Activated naive CD8-positive, alpha-beta T cell treated with anti-CD3 and anti-CD28 coated beads for 36 hours (primary cell): ENCODE data around the gene FAXC. TPM values are rescaled to one million over a fixed set of nuclear protein-coding genes. Genes with fewer than 3 reads are reported as not detected.
A peak's percentile ranks its signal among the peaks of the same experiment; 100 is the strongest.

Experiments
- DNase-seq: peaks from one replicate; pipeline ENCODE4 v3.0.0; 2021
- H3K27ac Mint-ChIP-seq: one replicate; pipeline ENCODE4 v1.8.0; 2022; ENCODE audit warnings: mild to moderate bottlenecking, moderate library complexity, mixed read lengths
- H3K27me3 Mint-ChIP-seq: one replicate; pipeline ENCODE4 v1.8.0; 2022; ENCODE audit warnings: mild to moderate bottlenecking, mixed read lengths
- H3K36me3 Mint-ChIP-seq: one replicate; pipeline ENCODE4 v1.8.0; 2021; ENCODE audit warnings: mild to moderate bottlenecking, mixed read lengths
- H3K4me1 Mint-ChIP-seq: one replicate; pipeline ENCODE4 v1.8.0; 2021; ENCODE audit warnings: mixed read lengths
- H3K4me3 Mint-ChIP-seq: one replicate; pipeline ENCODE4 v1.8.0; 2022; ENCODE audit warnings: mild to moderate bottlenecking, moderate library complexity, mixed read lengths
- H3K9me3 Mint-ChIP-seq: one replicate; pipeline ENCODE4 v1.8.0; 2022; ENCODE audit warnings: mixed read lengths
- total RNA-seq, 2 experiments: library from RNA; stranded (reverse); gene quantifications; one replicate each; pipeline ENCODE4 v1.2.3, GENCODE V29; 2021

The FAXC gene
- total RNA-seq = not detected

DNA sequence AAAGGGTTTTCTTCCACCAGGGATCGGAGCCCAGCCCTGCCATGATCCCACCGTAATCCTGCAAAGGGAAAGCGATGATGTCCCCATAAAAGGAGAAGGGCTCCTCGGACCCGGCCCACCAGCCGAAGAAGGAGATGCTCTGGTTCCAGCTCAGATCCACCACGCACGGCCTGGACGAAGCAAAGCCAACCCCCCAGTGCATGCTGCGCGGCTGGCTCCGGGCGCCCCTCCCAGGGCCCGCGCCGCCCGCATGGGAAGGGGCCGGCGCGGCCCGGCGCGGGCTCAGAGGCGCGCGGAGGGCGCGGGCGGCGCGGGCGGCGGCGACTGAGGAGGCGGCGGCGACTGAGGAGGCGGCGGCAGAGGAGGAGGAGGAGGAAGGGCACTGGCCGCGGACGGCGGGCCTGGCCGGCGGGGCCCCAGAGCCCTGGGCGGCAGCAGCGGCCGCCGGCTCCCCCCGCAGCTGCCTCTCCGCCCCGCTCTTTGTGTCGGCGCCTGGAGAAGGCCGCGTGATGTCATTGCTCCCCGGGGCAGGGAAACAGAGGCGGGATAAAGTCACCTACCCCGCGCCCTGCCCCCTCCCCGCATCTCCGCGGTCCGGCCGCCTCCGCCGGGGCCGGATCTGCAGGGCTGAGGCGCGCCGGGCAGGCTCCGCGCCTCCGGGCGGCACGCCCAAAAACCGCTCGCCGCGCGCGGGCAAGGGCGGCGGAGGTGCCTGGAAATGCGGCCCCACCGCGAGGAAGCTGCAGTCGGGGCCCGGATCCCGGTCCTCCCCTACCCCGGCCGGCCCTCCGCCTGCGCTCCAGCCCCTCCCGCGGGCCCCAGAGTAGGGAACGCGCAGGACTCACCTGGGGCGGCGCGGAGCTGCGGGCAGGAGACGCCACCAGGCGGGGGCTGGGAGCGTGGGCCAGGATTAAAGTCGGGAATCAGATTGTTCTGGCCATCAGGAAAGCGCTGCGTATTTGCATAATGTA is at the start of gene FAXC:
TSS of gene FAXC (minus strand) at position 504 of the 971 bp plus-strand sequence. CDS start at position 202, 302 bp downstream.
- no peak within 1 kb of the TSS for H3K27ac Mint-ChIP-seq

DNA sequence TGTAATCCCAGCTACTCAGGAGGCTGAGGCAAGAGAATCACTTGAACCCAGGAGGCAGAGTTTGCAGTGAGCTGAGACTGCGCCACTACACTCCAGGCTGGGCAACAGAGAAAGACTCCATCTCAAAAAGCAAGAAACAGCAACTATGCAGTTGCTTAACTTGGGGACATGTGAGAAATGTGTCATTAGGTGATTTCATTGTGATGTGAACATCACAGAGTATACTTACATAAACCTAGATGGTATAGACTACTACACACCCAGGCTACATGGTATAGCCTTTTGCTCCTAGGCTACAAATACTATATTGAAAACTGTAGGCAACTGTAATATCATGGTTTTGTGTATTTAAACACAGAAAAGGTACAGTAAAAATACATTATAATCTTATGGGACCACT is 47.8 kb upstream of the FAXC start:
- Mint-ChIP-seq H3K4me1 (peaks cover 13% of the 10 kb centered on the region), H3K4me3 (no peak overlapping the region), H3K27ac (no peak overlapping the region), H3K27me3 (no peaks in the 10 kb centered on the region), H3K36me3 (peaks cover 15% of the 10 kb centered on the region), H3K9me3 (no peaks in the 10 kb centered on the region)
- DNase-seq = no peak

More for the DNA sequence above, at the start of gene FAXC:
- H3K9me3 Mint-ChIP-seq = no peaks in the 10 kb centered on the region
- peak; percentile 15 for DNase-seq
- peaks cover 80% of the 10 kb centered on the region for H3K27me3 Mint-ChIP-seq
- peak within 1 kb of the TSS; percentile 22 for H3K4me3 Mint-ChIP-seq
- no peaks in the 10 kb centered on the region for H3K36me3 Mint-ChIP-seq
- no peaks in the 10 kb centered on the region for H3K4me1 Mint-ChIP-seq

DNA sequence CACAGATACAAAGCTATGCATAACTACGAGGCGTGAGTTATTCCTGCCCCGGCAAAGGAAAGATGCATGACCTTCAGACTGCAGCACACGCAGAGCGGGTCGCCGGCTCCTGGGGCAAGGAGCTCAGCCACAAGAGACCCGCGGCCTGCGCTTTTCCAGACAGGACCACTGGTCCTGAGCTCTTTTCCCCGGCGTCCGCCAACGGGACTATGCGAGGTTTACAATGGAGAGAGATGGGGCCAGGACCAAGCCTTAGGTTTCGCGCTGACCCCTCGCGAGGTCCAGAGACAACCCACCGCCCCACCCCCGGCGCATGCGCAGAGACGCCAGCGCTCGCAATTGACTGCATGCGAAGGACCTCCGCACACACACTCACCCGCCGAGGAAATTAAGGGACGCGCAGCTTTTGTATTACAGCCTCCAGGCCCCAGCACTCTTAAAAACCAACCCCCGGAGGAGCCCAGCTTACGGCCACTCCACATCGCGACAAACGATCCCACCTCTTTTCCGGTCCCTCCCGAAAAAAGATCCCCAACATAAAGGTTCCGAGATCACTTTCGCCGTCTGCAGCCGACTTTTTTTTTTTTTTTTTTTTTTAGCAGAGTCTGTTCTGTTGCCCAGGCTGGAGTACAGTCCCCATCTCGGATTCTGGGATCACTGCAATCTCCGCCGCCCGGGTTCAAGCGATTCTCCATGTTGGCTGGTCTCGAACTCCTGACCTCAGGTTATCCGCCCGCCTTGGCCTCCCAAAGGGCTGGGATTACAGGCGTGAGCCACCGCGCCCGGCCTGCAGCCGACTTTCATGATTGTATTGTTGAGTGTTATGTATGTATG is 44.4 kb upstream of the FAXC start, which contains the start of gene COQ3:
TSS of gene COQ3 (minus strand) at position 498 of the 834 bp plus-strand sequence. CDS start at position 482, 16 bp downstream.
- Mint-ChIP-seq H3K36me3 (peaks cover 6% of the 10 kb centered on the region), H3K27me3 (no peaks in the 10 kb centered on the region), H3K27ac (peak within 1 kb of the TSS; percentile 91), H3K4me3 (peak within 1 kb of the TSS; percentile 93), H3K9me3 (no peaks in the 10 kb centered on the region), H3K4me1 (peaks cover 15% of the 10 kb centered on the region)
- peak; percentile 72 for DNase-seq

DNA sequence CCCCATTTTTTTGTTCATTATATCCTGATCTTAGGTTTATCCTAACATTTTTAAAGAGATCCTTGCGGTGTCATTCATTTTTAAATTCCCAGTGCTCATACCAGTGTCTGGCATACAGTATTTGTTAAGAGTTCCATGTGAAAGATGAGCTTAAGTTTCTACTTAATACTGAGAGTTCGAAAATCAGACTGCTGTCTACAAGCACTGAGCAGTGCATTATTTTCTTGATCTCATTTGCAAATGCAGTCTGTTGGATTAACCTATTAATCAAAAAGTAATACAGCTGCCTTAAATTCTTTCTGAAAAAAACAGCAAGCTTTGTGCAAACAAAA is 43.9 kb upstream of the FAXC start:
- H3K36me3 Mint-ChIP-seq = peaks cover 6% of the 10 kb centered on the region
- H3K9me3 Mint-ChIP-seq = no peaks in the 10 kb centered on the region
- H3K27ac Mint-ChIP-seq = peak overlapping the region; percentile 91
- DNase-seq = no peak
- peak overlapping the region; percentile 93 for H3K4me3 Mint-ChIP-seq
- H3K4me1 Mint-ChIP-seq = peaks cover 15% of the 10 kb centered on the region
- no peaks in the 10 kb centered on the region for H3K27me3 Mint-ChIP-seq

DNA sequence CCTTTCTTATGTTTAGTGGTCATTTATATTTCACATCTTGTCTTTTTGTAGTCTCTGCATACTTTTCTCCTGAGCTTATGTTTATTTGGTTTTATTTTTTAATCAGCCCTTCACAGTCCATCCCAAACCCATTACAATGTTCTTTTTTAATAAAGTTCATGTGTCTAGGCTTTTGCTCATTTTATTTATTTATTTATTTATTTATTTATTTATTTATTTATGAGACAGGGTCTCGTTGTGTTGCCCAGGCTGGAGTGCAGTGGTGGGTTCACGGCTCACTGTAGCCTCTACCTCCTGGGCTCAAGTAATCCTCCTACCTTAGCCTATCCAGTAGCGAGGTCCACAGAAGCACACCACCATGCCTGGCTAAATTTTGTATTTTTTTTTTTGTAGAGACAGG is 41.4 kb upstream of the FAXC start:
- H3K4me1 Mint-ChIP-seq = peaks cover 15% of the 10 kb centered on the region
- H3K36me3 Mint-ChIP-seq = peaks cover 4% of the 10 kb centered on the region
- no peaks in the 10 kb centered on the region for H3K27me3 Mint-ChIP-seq
- no peaks in the 10 kb centered on the region for H3K9me3 Mint-ChIP-seq
- no peak overlapping the region for H3K4me3 Mint-ChIP-seq
- H3K27ac Mint-ChIP-seq = no peak overlapping the region
- no peak for DNase-seq

DNA sequence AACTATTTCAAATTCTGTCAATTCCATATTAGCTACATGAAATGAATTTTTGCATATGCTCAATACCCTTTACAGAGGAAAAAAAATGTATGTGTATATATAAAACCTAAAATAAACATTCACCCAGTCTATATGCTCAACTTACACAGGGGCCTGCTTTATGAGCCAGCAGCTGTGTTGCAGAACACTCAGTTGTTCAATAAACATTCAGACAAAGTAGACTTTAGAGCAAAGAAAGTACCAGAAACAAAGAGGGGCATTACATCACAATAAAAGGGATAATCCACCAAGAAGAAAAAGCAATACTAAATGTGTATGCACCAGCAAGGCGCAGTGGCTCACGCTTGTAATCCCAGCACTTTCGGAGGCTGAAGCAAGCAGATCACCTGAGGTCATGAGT is 35.0 kb upstream of the FAXC start:
- no peak overlapping the region for H3K27ac Mint-ChIP-seq
- no peaks in the 10 kb centered on the region for H3K9me3 Mint-ChIP-seq
- no peaks in the 10 kb centered on the region for H3K27me3 Mint-ChIP-seq
- H3K36me3 Mint-ChIP-seq = peaks cover 4% of the 10 kb centered on the region
- H3K4me1 Mint-ChIP-seq = peaks cover 3% of the 10 kb centered on the region
- no peak overlapping the region for H3K4me3 Mint-ChIP-seq
- DNase-seq = no peak

DNA sequence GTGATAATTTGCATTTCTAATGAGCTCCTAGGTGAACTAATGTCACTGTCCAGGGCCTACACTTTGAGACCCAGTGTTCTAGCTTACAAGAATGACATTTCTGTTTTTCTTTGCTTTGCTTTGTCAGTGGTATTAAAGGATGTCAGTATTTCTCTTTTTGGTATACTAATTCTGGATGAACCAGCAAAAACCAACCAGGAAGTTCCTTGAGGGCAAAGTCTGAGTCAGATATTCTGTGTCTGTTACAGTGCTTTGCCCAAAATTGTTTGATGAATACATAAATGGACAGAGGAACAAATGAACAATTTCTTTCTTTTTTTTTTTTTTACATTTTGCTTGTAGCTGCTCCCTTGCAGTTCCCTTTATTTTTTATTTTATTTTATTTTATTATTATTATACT is 29.2 kb upstream of the FAXC start:
- Mint-ChIP-seq H3K27me3 (no peaks in the 10 kb centered on the region), H3K36me3 (peaks cover 7% of the 10 kb centered on the region), H3K4me1 (peaks cover 2% of the 10 kb centered on the region)

DNA sequence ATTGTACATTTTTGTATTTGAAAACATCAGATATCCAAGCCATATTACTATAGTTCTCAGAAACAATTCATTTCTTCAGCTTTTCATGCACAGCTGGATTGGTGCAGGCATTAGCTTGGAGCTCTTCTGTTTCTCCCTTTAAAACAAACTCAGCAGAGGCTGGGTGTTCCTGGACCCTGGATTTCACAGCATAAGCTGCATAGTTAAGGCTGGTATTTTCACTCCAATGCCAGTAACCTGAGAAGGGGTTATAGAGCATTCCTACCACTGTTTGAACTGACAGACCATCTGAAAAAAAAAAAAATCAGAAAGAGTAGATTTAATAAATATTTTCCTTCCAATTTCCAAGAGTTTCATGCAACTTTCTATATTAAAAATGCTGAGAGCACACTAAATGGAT is 20.1 kb upstream of the FAXC start:
- Mint-ChIP-seq H3K27me3 (no peaks in the 10 kb centered on the region), H3K27ac (no peak overlapping the region), H3K9me3 (no peaks in the 10 kb centered on the region), H3K4me1 (no peaks in the 10 kb centered on the region), H3K36me3 (no peaks in the 10 kb centered on the region), H3K4me3 (no peak overlapping the region)
- no peak for DNase-seq

More for the DNA sequence above, 29.2 kb upstream of the FAXC start:
- H3K4me3 Mint-ChIP-seq = no peak overlapping the region
- no peaks in the 10 kb centered on the region for H3K9me3 Mint-ChIP-seq
- DNase-seq = no peak
- H3K27ac Mint-ChIP-seq = no peak overlapping the region

DNA sequence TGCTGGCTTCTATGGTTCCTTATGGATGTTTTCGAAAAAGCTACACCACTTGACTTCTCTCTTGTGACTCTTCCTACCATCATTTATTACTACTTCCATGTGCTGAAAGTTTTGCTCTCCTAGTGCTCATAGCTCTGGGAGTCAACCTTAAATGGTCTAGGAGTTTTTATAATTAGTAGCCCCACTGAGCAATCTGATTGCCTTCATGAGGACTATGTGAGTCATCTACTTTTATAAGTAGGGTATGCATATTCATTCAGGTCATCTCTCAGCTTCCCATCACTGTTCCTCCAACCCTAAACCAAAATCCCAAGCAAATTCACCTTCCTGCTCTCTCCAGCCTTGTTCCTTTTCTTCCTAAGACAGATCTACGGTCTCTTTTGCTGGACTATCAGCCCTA is 17.4 kb upstream of the FAXC start:
- no peak for DNase-seq
- H3K9me3 Mint-ChIP-seq = no peaks in the 10 kb centered on the region
- H3K27me3 Mint-ChIP-seq = no peaks in the 10 kb centered on the region
- peaks cover 4% of the 10 kb centered on the region for H3K4me1 Mint-ChIP-seq
- H3K4me3 Mint-ChIP-seq = no peak overlapping the region
- H3K27ac Mint-ChIP-seq = no peak overlapping the region
- H3K36me3 Mint-ChIP-seq = no peaks in the 10 kb centered on the region

DNA sequence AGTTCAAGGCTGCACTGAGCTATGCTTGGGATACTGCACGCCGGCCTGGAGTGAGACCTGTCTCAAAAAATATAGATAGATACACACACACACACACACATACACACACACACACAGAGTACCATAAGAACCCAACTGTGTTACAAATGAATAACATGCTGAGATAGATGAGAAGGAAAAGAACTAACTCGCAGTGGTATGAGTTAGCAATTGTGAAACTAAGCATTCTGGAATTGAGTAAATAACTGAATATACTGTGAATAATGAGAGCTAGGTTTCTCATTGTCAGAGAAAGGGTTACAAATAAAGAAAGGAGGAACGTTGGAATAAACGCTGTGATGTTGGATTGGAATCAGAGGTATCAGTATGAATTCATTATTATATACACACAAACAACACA is 14.6 kb upstream of the FAXC start:
- no peak for DNase-seq
- Mint-ChIP-seq H3K9me3 (no peaks in the 10 kb centered on the region), H3K4me1 (peaks cover 4% of the 10 kb centered on the region), H3K4me3 (no peak overlapping the region), H3K36me3 (no peaks in the 10 kb centered on the region), H3K27me3 (peaks cover 15% of the 10 kb centered on the region), H3K27ac (no peak overlapping the region)

DNA sequence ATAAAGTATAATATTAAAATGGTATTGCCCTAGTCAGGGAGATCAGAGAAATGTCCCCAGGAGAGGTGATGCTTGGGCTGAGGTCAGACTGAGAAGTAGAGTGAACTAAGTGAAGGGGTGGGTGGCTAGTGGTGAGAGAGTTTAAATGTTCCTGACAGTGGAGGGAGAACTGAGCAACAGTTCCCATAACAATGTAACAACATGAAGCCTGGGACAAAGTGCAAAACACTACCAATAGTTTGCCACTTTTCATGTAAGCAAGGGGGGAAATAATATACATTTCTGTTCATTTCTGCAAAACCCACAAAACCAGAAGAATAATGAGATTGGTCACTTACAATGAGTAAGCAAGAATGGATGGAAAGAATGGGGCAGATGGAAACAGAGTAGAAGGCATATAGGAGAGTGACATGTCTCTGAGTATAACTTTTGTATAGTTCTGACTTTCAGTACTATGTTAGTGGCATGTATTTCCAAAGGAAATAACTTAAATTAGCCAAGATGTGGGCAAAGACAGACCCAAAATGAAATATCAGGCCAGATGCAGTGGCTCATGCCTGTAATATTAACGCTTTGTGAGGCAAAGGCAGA is 13.3 kb upstream of the FAXC start:
- Mint-ChIP-seq H3K4me3 (no peak overlapping the region), H3K36me3 (no peaks in the 10 kb centered on the region), H3K27me3 (peaks cover 17% of the 10 kb centered on the region), H3K27ac (no peak overlapping the region), H3K4me1 (peaks cover 4% of the 10 kb centered on the region), H3K9me3 (no peaks in the 10 kb centered on the region)
- no peak for DNase-seq

DNA sequence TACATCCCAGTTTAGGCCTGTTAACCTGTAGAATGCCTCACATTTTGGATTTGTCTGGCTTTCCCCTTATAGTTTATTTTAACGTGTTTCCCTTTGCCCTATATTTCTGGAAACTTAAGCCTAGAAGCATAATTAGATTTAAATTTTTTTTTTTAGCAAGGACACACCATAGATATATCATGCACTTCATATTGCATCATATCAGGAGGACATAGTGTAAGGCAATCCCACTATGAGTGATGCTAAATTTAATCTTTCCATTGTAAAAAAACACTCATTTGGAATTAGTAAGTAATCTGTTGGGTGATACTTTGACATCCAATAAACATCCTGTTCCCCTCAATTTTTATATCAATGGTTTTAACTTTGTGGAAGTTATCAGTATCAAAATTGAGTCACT is 10.3 kb upstream of the FAXC start:
- Mint-ChIP-seq H3K27me3 (peaks cover 33% of the 10 kb centered on the region), H3K36me3 (no peaks in the 10 kb centered on the region), H3K27ac (no peak overlapping the region), H3K4me1 (peaks cover 4% of the 10 kb centered on the region), H3K9me3 (no peaks in the 10 kb centered on the region), H3K4me3 (no peak overlapping the region)
- no peak for DNase-seq

DNA sequence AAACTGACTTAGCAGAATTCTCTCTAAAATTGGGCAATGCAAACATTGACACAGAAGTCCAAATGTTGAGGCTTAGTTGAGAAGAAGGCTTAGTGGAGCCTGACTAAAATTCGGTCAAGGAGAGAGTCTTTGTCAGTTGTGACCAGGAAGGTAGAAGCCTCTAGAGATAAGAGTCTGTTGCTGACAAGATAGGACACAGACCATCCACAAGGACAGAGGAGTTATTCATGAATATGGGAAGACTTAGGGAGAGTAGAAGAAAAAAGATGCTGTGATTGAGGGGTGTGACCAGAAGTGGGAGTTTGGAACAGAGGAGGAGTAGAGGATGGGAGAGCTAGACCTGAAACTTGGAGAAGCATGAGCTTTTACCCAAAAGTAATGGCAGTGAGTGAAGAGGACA is 7.2 kb upstream of the FAXC start:
- no peak overlapping the region for H3K4me3 Mint-ChIP-seq
- no peak for DNase-seq
- no peak overlapping the region for H3K27ac Mint-ChIP-seq
- H3K36me3 Mint-ChIP-seq = no peaks in the 10 kb centered on the region
- no peaks in the 10 kb centered on the region for H3K4me1 Mint-ChIP-seq
- H3K27me3 Mint-ChIP-seq = peaks cover 54% of the 10 kb centered on the region
- no peaks in the 10 kb centered on the region for H3K9me3 Mint-ChIP-seq

DNA sequence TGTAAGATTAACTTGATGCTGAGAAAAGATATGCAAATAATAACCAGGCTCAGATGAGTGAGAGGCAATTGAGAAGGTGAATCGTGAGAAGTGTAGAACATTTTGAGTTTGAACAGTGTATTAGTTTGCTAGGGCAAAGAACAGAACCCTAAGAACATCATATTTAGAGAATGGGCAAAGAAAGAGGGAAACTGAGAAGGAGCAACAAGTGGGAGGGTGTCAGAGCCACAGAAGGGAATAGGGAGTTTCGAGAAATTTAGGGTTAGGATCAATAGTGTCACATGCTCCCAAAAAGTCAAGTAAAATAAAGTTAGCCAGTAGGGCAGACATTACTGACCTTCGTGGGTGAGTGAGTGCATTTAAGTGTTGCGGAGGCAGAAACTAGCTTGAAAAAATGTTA is 5.5 kb upstream of the FAXC start:
- Mint-ChIP-seq H3K27ac (no peak overlapping the region), H3K4me3 (no peak overlapping the region), H3K27me3 (peaks cover 57% of the 10 kb centered on the region), H3K4me1 (no peaks in the 10 kb centered on the region), H3K9me3 (no peaks in the 10 kb centered on the region), H3K36me3 (no peaks in the 10 kb centered on the region)
- no peak for DNase-seq

DNA sequence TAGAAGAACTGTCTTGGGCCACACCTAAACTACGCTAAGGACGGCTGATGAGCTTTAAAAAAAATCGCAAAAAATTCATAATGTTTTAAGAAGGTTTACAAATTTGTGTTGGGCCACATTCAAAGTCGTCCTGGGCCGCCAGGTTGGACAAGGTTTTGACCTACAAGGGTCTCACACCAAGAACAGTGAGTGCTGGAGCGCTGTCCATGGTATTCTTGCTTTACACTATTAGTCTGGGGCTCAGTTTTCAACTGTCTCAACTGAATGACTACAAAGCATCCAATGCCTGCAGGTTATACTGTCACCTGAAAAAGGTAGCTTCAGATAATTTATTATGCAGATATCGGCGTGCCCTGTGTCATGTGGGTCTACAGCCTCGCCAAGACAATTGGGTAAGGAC is 3.7 kb upstream of the FAXC start:
- Mint-ChIP-seq H3K9me3 (no peaks in the 10 kb centered on the region), H3K36me3 (no peaks in the 10 kb centered on the region), H3K4me1 (no peaks in the 10 kb centered on the region), H3K27me3 (peaks cover 68% of the 10 kb centered on the region), H3K4me3 (no peak overlapping the region), H3K27ac (no peak overlapping the region)
- DNase-seq = no peak
